ENCODE measurements around the gene HDAC9. TPM values are rescaled to one million over a fixed set of nuclear protein-coding genes. Genes with fewer than 3 reads are reported as not detected.
A peak's percentile ranks its signal among the peaks of the same experiment; 100 is the strongest.

The HDAC9 gene
- total RNA-seq, 2 donors from 2014 or later, result 4.9 to 12.9 TPM

DNA sequence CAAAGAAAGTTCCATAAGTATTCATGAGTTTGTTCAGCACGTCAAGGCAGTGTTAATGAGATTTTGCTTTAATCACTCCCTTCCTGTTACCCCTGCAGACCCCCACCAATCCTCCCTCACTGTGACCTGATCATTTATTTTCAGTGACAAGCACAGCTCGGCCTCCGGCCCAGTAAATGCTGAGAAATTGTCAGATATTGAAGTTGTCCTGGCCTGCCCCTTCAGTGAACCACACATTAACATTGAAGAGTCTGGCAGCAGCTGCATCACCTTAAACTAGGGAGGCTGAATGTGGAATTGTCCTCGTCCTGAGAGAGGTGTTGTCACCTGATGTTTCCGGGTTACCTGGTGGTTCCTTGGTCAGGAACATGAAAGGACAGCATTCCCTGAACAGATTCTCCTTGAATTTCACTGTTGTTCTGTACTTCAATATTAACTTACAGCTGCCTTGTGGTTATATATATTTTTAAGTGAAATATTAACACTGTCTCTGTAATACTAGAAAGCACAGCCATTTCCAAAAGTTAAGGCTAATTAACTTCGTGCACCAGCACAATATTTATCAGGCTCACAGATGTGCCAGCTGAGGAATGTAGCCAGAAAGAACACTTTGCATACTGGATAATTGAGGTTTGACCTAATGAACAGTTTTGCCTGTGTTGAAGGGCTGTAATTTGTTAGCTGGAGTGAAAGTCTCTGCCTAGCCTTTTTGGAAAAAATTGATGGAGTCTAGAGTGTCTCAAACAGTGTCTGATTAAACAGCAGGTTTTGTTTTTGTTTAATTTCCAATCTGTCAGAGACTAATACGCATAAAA is 265.3 kb downstream of the HDAC9 start:
- Histone ChIP-seq H3K9me3 (no peaks in the 10 kb centered on the region), H3K27me3 (no peaks in the 10 kb centered on the region), H3K4me1 (no peaks in the 10 kb centered on the region), H3K4me3 (no peak overlapping the region), H3K36me3 (replicated peaks in 1 of 2; ENCODE audit: insufficient read depth in 1 of 2, low read depth in 2 of 2) (no peaks in the 10 kb centered on the region), H3K27ac (peak overlapping the region in 1 of 4 donors; percentile 56)
- 25 to 27% methylated on average over 7 of the region's 7 CpGs for WGBS, 2 donors
- intact Hi-C loops (cut with DNase I), result no loop called here
- no peak for TF ChIP-seq POLR2A (IDR thresholded peaks at IDR 0.05)
- TF ChIP-seq, protein P1, sequence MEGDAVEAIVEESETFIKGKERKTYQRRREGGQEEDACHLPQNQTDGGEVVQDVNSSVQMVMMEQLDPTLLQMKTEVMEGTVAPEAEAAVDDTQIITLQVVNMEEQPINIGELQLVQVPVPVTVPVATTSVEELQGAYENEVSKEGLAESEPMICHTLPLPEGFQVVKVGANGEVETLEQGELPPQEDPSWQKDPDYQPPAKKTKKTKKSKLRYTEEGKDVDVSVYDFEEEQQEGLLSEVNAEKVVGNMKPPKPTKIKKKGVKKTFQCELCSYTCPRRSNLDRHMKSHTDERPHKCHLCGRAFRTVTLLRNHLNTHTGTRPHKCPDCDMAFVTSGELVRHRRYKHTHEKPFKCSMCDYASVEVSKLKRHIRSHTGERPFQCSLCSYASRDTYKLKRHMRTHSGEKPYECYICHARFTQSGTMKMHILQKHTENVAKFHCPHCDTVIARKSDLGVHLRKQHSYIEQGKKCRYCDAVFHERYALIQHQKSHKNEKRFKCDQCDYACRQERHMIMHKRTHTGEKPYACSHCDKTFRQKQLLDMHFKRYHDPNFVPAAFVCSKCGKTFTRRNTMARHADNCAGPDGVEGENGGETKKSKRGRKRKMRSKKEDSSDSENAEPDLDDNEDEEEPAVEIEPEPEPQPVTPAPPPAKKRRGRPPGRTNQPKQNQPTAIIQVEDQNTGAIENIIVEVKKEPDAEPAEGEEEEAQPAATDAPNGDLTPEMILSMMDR (IDR thresholded peaks at IDR 0.05), result no peak
- ATAC-seq (no peak), DNase-seq (no peak)

DNA sequence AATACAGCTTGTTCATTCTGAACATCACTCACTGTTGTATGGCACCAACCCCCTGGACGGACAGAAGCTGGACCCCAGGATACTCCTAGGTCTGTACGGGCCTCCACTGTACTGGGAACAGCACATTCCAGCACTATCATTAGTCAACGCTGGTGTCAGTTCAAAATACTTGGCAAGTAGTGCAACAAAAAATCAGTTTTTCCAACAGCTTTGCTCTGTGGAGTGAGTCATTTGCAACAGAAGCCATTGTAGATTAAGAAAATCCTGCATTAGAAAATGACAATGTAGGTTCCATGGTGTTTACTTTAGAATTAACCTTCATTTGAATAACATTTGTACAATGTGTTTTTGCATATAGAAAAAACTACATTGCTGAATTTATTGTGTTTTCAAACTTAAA is 266.6 kb downstream of the HDAC9 start:
- Histone ChIP-seq H3K27ac (peak overlapping the region in 2 of 4 donors; percentile 45 to 56), H3K9me3 (no peaks in the 10 kb centered on the region), H3K27me3 (no peaks in the 10 kb centered on the region), H3K4me1 (no peaks in the 10 kb centered on the region), H3K36me3 (replicated peaks in 1 of 2; ENCODE audit: insufficient read depth in 1 of 2, low read depth in 2 of 2) (no peaks in the 10 kb centered on the region), H3K4me3 (no peak overlapping the region)
- no peak for TF ChIP-seq POLR2A (IDR thresholded peaks at IDR 0.05)
- TF ChIP-seq, protein P1 (IDR thresholded peaks at IDR 0.05), result no peak
- DNase-seq (peak in 2 of 4 donors; percentile 17 to 21), ATAC-seq (peak; percentile 77)
- intact Hi-C loops (cut with DNase I), result no loop called here
- 11 to 17% methylated on average over 3 of the region's 3 CpGs for WGBS, 2 donors

DNA sequence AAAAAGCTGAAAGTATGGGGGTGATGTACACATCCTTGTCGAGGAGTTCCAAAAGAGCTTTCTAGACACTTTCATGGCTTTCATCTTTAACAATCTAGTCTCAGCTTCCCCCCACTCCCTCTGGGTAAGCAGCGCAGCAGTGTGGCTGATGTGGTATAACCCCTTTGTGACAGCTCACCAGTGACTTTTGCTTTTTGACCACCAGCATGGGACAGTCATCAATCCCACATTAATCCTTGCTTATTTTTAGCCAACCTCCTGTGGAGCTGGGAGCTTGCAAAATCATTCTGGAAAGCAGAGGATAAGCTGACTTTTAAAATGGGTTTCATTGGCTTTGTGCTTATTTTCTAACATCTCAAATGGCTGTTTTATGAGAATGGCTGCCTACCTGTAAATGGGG is 272.7 kb downstream of the HDAC9 start:
- DNase-seq, result no peak
- no peak for TF ChIP-seq POLR2A (IDR thresholded peaks at IDR 0.05)
- TF ChIP-seq, protein P1 (IDR thresholded peaks at IDR 0.05), result no peak
- H3K36me3 ChIP-seq (replicated peaks in 1 of 2; ENCODE audit: insufficient read depth in 1 of 2, low read depth in 2 of 2), result no peaks in the 10 kb centered on the region
- H3K27ac ChIP-seq, result no peak overlapping the region
- H3K4me1 ChIP-seq, result no peaks in the 10 kb centered on the region
- H3K27me3 ChIP-seq, result no peaks in the 10 kb centered on the region
- no peak for ATAC-seq
- 50 to 81% methylated on average over 2 of the region's 2 CpGs for WGBS, 2 donors
- no peak overlapping the region for H3K4me3 ChIP-seq
- H3K9me3 ChIP-seq, result no peaks in the 10 kb centered on the region
- intact Hi-C loops (cut with DNase I), result no loop called here

DNA sequence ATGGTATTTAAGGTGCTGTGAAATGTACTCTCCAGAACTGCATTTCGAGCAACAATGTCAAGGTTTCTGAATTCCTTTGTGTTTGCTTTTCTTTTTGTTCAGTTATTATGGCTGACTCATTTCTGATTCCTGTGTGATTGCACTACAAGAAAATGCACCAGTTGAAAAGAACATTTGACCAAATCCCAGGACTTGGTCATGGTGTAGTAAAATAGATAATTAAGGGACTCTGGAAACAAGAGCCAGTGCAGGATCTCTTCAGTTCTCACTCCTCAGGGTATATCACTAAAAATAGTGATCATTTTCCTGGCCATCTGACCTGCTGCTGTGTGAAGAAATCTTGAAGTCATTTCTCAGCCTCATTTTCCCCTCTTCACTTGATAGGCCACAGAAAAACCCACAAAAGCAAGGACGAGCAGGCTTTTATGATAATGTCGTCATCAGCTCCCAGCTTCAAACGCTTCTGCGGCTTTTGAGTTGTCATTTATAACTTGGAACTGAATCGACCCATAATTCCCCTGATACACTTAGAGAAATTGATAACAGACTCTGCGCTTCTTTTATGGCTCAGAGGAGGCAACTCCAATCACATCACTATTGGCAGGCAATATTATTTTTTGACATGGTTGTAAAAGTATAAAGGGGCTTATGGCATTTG is 274.7 kb downstream of the HDAC9 start:
- no peak for DNase-seq
- H3K27ac ChIP-seq, result no peak overlapping the region
- ATAC-seq, result no peak
- no peaks in the 10 kb centered on the region for H3K4me1 ChIP-seq
- TF ChIP-seq, protein P1 (IDR thresholded peaks at IDR 0.05), result no peak
- no peaks in the 10 kb centered on the region for H3K27me3 ChIP-seq
- H3K36me3 ChIP-seq (replicated peaks in 1 of 2; ENCODE audit: insufficient read depth in 1 of 2, low read depth in 2 of 2), result no peaks in the 10 kb centered on the region
- WGBS, 2 donors, result 52 to 57% methylated on average over 7 of the region's 7 CpGs
- H3K4me3 ChIP-seq, result no peak overlapping the region
- intact Hi-C loops (cut with DNase I), result no loop called here
- H3K9me3 ChIP-seq, result no peaks in the 10 kb centered on the region
